ENCODE measurements around the gene ACVR1B. TPM values are rescaled to one million over a fixed set of nuclear protein-coding genes. Genes with fewer than 3 reads are reported as not detected.

ACVR1B gene
- total RNA-seq, 1 donor, result 10.5 TPM

DNA sequence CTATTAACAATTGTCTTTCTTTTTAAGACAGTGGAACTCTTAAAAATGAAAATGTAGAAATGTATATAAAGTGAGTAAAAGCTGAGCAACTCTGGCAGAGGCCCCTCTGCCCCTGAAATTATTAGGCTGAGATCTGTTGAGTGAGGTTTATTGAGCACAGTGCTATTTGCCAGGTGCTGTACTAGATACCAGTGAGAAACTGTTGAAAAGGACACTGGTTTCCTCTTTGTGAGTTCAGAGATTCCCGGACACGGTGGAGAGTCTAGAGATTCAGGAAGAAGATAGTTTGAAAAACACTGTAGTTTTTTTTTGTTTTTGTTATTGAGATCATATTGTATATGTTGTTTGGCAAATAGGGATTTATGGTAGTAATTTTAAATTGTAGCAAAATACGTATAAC, 11.2 kb downstream of the ACVR1B start:
- Histone ChIP-seq H3K9me3 (ENCODE audit: low read depth, low read length) (no peaks in the 10 kb centered on the region), H3K4me1 (ENCODE audit: insufficient read depth, low read length) (peaks cover 2% of the 10 kb centered on the region), H3K36me3 (ENCODE audit: insufficient read depth, low read length) (no peaks in the 10 kb centered on the region), H2AFZ (ENCODE audit: low read length) (no peak overlapping the region), H3K79me2 (ENCODE audit: insufficient read depth, low read length) (peaks cover 87% of the 10 kb centered on the region), H3K27ac (ENCODE audit: low read depth, low read length) (no peak overlapping the region), H4K20me1 (ENCODE audit: insufficient read depth, low read length) (peaks cover 35% of the 10 kb centered on the region), H3K27me3 (ENCODE audit: insufficient read depth, low read length) (no peaks in the 10 kb centered on the region), H3K4me3 (ENCODE audit: insufficient read depth, low read length) (no peak overlapping the region), H3K4me2 (ENCODE audit: insufficient read depth, low read length) (no peak overlapping the region)
- DNase-seq (ENCODE audit: insufficient read length, low spot score, missing footprints), result no peak
- TF ChIP-seq, protein P1, sequence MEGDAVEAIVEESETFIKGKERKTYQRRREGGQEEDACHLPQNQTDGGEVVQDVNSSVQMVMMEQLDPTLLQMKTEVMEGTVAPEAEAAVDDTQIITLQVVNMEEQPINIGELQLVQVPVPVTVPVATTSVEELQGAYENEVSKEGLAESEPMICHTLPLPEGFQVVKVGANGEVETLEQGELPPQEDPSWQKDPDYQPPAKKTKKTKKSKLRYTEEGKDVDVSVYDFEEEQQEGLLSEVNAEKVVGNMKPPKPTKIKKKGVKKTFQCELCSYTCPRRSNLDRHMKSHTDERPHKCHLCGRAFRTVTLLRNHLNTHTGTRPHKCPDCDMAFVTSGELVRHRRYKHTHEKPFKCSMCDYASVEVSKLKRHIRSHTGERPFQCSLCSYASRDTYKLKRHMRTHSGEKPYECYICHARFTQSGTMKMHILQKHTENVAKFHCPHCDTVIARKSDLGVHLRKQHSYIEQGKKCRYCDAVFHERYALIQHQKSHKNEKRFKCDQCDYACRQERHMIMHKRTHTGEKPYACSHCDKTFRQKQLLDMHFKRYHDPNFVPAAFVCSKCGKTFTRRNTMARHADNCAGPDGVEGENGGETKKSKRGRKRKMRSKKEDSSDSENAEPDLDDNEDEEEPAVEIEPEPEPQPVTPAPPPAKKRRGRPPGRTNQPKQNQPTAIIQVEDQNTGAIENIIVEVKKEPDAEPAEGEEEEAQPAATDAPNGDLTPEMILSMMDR (IDR thresholded peaks at IDR 0.05; ENCODE audit: extremely low read depth, low read depth, low read length), result no peak

DNA sequence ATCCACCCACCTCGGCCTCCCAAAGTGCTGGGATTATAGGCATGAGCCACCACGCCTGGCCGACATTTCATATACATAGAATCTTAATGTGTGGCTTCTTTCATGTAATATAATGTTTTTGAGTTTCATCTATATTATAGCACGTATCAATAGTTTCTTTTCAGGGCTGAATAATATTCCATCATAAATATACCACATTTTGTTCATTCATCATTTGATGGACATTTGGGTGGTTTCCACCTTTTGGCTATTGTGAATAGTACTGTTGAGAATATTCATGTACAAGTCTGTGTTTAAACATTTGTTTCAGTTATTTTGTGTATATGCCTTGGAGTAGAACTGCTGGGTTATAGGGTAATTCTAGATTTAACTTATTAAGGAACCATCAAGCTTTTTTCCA, 12.0 kb downstream of the ACVR1B start:
- no peak overlapping the region for H3K4me2 ChIP-seq (ENCODE audit: insufficient read depth, low read length)
- no peak for DNase-seq (ENCODE audit: insufficient read length, low spot score, missing footprints)
- H4K20me1 ChIP-seq (ENCODE audit: insufficient read depth, low read length), result peaks cover 32% of the 10 kb centered on the region
- H3K79me2 ChIP-seq (ENCODE audit: insufficient read depth, low read length), result peaks cover 86% of the 10 kb centered on the region
- peaks cover 2% of the 10 kb centered on the region for H3K4me1 ChIP-seq (ENCODE audit: insufficient read depth, low read length)
- H3K4me3 ChIP-seq (ENCODE audit: insufficient read depth, low read length), result no peak overlapping the region
- TF ChIP-seq, protein P1 (IDR thresholded peaks at IDR 0.05; ENCODE audit: extremely low read depth, low read depth, low read length), result no peak
- no peaks in the 10 kb centered on the region for H3K27me3 ChIP-seq (ENCODE audit: insufficient read depth, low read length)
- no peaks in the 10 kb centered on the region for H3K9me3 ChIP-seq (ENCODE audit: low read depth, low read length)
- no peaks in the 10 kb centered on the region for H3K36me3 ChIP-seq (ENCODE audit: insufficient read depth, low read length)
- H3K27ac ChIP-seq (ENCODE audit: low read depth, low read length), result no peak overlapping the region
- H2AFZ ChIP-seq (ENCODE audit: low read length), result no peak overlapping the region

DNA sequence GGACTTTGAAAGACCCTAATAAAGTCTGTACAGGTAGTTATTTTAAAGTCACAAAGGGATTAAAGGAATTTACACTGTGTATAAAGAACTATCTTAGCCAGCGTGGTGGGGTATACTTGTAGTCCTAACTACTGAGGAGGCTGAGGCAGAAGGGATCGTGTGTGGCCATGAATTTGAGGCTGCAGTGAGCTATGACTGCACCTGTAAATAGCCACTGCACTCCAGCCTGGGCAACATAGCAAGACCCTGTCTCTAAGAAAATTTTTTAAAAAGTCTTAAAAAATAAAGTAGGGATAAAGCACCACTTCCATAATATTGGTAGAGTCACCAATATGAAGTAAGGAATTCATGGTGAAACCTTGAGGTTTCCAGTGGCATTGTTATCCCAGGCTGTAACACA, 18.1 kb downstream of the ACVR1B start:
- Histone ChIP-seq H3K4me1 (ENCODE audit: insufficient read depth, low read length) (peaks cover 42% of the 10 kb centered on the region), H4K20me1 (ENCODE audit: insufficient read depth, low read length) (peaks cover 14% of the 10 kb centered on the region), H2AFZ (ENCODE audit: low read length) (no peak overlapping the region), H3K36me3 (ENCODE audit: insufficient read depth, low read length) (no peaks in the 10 kb centered on the region), H3K9me3 (ENCODE audit: low read depth, low read length) (no peaks in the 10 kb centered on the region), H3K4me2 (ENCODE audit: insufficient read depth, low read length) (no peak overlapping the region), H3K79me2 (ENCODE audit: insufficient read depth, low read length) (peaks cover 65% of the 10 kb centered on the region), H3K27me3 (ENCODE audit: insufficient read depth, low read length) (no peaks in the 10 kb centered on the region), H3K4me3 (ENCODE audit: insufficient read depth, low read length) (no peak overlapping the region), H3K27ac (ENCODE audit: low read depth, low read length) (no peak overlapping the region)
- TF ChIP-seq, protein P1 (IDR thresholded peaks at IDR 0.05; ENCODE audit: extremely low read depth, low read depth, low read length), result no peak
- DNase-seq (ENCODE audit: insufficient read length, low spot score, missing footprints), result no peak

DNA sequence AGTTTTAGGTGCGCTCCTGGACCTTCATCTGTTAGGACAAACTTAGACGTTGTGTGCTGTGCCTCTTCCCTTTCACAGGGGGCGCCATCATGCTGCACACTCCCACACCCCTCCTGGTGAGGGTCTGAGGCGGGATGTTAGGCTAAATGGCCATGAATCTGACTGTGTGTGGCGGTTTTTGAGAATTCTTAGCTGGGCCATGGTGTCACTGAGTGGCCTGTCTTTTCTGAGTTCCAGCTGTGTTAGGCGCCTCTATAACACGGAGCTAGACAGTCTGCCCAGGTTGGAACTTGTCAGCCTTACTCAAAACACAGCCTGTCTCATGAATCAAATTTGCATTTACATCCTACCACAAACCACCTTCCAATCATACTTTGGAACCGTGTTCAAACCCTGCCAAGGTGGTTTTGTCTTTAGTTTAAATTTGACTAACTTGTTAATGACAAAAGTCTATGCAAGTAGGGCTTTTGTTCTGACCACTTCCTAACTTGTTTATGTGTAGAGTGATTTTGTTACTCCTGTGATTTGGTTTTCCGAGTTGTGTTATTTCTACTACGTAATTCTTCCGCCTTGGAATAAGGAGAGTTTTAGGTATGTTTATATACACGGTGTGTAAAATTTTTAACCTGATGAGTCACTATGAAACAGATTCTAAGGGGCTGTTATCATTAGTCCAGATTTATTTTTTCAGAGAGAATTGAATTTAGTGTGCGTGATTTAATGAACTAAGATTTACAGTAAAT, 19.6 kb downstream of the ACVR1B start:
- H3K4me1 ChIP-seq (ENCODE audit: insufficient read depth, low read length), result peaks cover 50% of the 10 kb centered on the region
- TF ChIP-seq, protein P1 (IDR thresholded peaks at IDR 0.05; ENCODE audit: extremely low read depth, low read depth, low read length), result peak; percentile 50
- no peak overlapping the region for H2AFZ ChIP-seq (ENCODE audit: low read length)
- peaks cover 9% of the 10 kb centered on the region for H3K36me3 ChIP-seq (ENCODE audit: insufficient read depth, low read length)
- DNase-seq (ENCODE audit: insufficient read length, low spot score, missing footprints), result no peak
- no peaks in the 10 kb centered on the region for H3K9me3 ChIP-seq (ENCODE audit: low read depth, low read length)
- H3K27ac ChIP-seq (ENCODE audit: low read depth, low read length), result peak overlapping the region; percentile 45
- no peak overlapping the region for H3K4me3 ChIP-seq (ENCODE audit: insufficient read depth, low read length)
- peaks cover 61% of the 10 kb centered on the region for H3K79me2 ChIP-seq (ENCODE audit: insufficient read depth, low read length)
- no peaks in the 10 kb centered on the region for H3K27me3 ChIP-seq (ENCODE audit: insufficient read depth, low read length)
- peak overlapping the region; percentile 33 for H3K4me2 ChIP-seq (ENCODE audit: insufficient read depth, low read length)
- peaks cover 16% of the 10 kb centered on the region for H4K20me1 ChIP-seq (ENCODE audit: insufficient read depth, low read length)

All from osteoblast (primary cell).